ENCODE measurements around the gene LAMC2. TPM values are rescaled to one million over a fixed set of nuclear protein-coding genes. Genes with fewer than 3 reads are reported as not detected.
"Not testable (repeated sequence)": the region's sequence is repeated elsewhere in the genome, so short reads cannot be mapped to it uniquely, and the experiment has no call there.

The LAMC2 gene
- polyA plus RNA-seq, 1 donor (not counting 4 experiments of a cell fraction or from before 2014, with no cell fraction given), result 1,627 TPM

DNA sequence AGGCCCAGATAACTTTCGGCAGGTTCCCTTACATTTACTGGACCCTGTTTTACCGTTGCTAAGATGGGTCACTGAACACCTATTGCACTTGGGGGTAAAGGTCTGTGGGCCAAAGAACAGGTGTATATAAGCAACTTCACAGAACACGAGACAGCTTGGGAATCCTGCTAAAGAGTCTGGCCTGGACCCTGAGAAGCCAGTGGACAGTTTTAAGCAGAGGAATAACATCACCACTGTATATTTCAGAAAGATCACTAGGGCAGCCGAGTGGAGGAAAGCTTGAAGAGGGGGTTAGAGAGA is 54.4 kb downstream of the LAMC2 start:
- Histone ChIP-seq H3K9ac (ENCODE audit: control insufficient read depth, extremely low read depth, insufficient read depth, low read length) (no peak overlapping the region), H3K79me2 (ENCODE audit: control insufficient read depth, insufficient read depth, low read length) (no peaks in the 10 kb centered on the region), H3K4me3 (ENCODE audit: control insufficient read depth in 2 of 3, extremely low read depth in 1 of 3, insufficient read depth in 2 of 3, low read depth in 1 of 3, low read length in 3 of 3) (no peak overlapping the region), H3K4me1 (ENCODE audit: control insufficient read depth, extremely low read depth, insufficient read depth, low read length) (peaks cover 16% of the 10 kb centered on the region), H3K9me3 (ENCODE audit: control insufficient read depth, low read depth, low read length) (no peaks in the 10 kb centered on the region), H3K9me1 (ENCODE audit: control insufficient read depth, extremely low read depth, insufficient read depth, low read length) (no peaks in the 10 kb centered on the region), H3K27ac (ENCODE audit: control insufficient read depth, insufficient read depth, low read length) (no peak overlapping the region), H3K4me2 (ENCODE audit: control insufficient read depth, extremely low read depth, insufficient read depth, low read depth, low read length) (no peak overlapping the region), H4K20me1 (ENCODE audit: control insufficient read depth, extremely low read depth, insufficient read depth, low read length) (peaks cover 3% of the 10 kb centered on the region), H3K36me3 (ENCODE audit: control insufficient read depth in 2 of 2, extremely low read depth in 1 of 2, insufficient read depth in 2 of 2, low read length in 2 of 2) (peaks cover 47 to 76% of the 10 kb centered on the region in 2 experiments), H2AFZ (ENCODE audit: control insufficient read depth, low read length) (no peak overlapping the region), H3K27me3 (ENCODE audit: control insufficient read depth, extremely low read depth, insufficient read depth, low read length) (no peaks in the 10 kb centered on the region)
- dilution Hi-C loops (cut with MboI; ENCODE audit: extremely low pct_ligation_motif_present, low sequenced_read_pairs), result no loop called here
- DNase-seq (ENCODE audit: low read depth, low spot score) (no peak), FAIRE-seq (no peak)
- TF ChIP-seq EZH2 (IDR thresholded peaks at IDR 0.05; ENCODE audit: low read length), result no peak
- TF ChIP-seq, protein P1, sequence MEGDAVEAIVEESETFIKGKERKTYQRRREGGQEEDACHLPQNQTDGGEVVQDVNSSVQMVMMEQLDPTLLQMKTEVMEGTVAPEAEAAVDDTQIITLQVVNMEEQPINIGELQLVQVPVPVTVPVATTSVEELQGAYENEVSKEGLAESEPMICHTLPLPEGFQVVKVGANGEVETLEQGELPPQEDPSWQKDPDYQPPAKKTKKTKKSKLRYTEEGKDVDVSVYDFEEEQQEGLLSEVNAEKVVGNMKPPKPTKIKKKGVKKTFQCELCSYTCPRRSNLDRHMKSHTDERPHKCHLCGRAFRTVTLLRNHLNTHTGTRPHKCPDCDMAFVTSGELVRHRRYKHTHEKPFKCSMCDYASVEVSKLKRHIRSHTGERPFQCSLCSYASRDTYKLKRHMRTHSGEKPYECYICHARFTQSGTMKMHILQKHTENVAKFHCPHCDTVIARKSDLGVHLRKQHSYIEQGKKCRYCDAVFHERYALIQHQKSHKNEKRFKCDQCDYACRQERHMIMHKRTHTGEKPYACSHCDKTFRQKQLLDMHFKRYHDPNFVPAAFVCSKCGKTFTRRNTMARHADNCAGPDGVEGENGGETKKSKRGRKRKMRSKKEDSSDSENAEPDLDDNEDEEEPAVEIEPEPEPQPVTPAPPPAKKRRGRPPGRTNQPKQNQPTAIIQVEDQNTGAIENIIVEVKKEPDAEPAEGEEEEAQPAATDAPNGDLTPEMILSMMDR (optimal IDR thresholded peaks at IDR 0.05 in 1 of 3, IDR thresholded peaks at IDR 0.05 in 1 of 3, conservative IDR thresholded peaks at IDR 0.05 in 1 of 3; ENCODE audit: extremely low read depth in 1 of 3, insufficient read depth in 2 of 3, low read length in 3 of 3), result no peak

GRCh38 chr1:183240853-183241252 is 54.8 kb downstream of the LAMC2 start:
- H4K20me1 ChIP-seq (ENCODE audit: control insufficient read depth, extremely low read depth, insufficient read depth, low read length); DNase-seq (ENCODE audit: low read depth, low spot score); H3K27me3 ChIP-seq (ENCODE audit: control insufficient read depth, extremely low read depth, insufficient read depth, low read length); H3K9me1 ChIP-seq (ENCODE audit: control insufficient read depth, extremely low read depth, insufficient read depth, low read length); H3K27ac ChIP-seq (ENCODE audit: control insufficient read depth, insufficient read depth, low read length); H3K79me2 ChIP-seq (ENCODE audit: control insufficient read depth, insufficient read depth, low read length); dilution Hi-C loops (cut with MboI; ENCODE audit: extremely low pct_ligation_motif_present, low sequenced_read_pairs); H3K9ac ChIP-seq (ENCODE audit: control insufficient read depth, extremely low read depth, insufficient read depth, low read length); H3K4me2 ChIP-seq (ENCODE audit: control insufficient read depth, extremely low read depth, insufficient read depth, low read depth, low read length); H3K9me3 ChIP-seq (ENCODE audit: control insufficient read depth, low read depth, low read length); FAIRE-seq; H3K4me3 ChIP-seq (ENCODE audit: control insufficient read depth in 2 of 3, extremely low read depth in 1 of 3, insufficient read depth in 2 of 3, low read depth in 1 of 3, low read length in 3 of 3); H2AFZ ChIP-seq (ENCODE audit: control insufficient read depth, low read length): not testable (repeated sequence)
- Histone ChIP-seq H3K36me3 (ENCODE audit: control insufficient read depth in 2 of 2, extremely low read depth in 1 of 2, insufficient read depth in 2 of 2, low read length in 2 of 2) (peaks cover 46 to 74% of the 10 kb centered on the region in 2 experiments), H3K4me1 (ENCODE audit: control insufficient read depth, extremely low read depth, insufficient read depth, low read length) (peaks cover 14% of the 10 kb centered on the region)

- FAIRE-seq, result no peak
Measured at GRCh38 chr1:183241471-183241870, 55.4 kb downstream of the LAMC2 start.

More at GRCh38 chr1:183241471-183241870, 55.4 kb downstream of the LAMC2 start:
- Histone ChIP-seq H3K9me1 (ENCODE audit: control insufficient read depth, extremely low read depth, insufficient read depth, low read length) (no peaks in the 10 kb centered on the region), H3K9me3 (ENCODE audit: control insufficient read depth, low read depth, low read length) (no peaks in the 10 kb centered on the region), H3K9ac (ENCODE audit: control insufficient read depth, extremely low read depth, insufficient read depth, low read length) (no peak overlapping the region), H3K4me2 (ENCODE audit: control insufficient read depth, extremely low read depth, insufficient read depth, low read depth, low read length) (no peak overlapping the region), H3K27ac (ENCODE audit: control insufficient read depth, insufficient read depth, low read length) (no peak overlapping the region), H3K4me3 (ENCODE audit: control insufficient read depth in 2 of 3, extremely low read depth in 1 of 3, insufficient read depth in 2 of 3, low read depth in 1 of 3, low read length in 3 of 3) (no peak overlapping the region), H3K27me3 (ENCODE audit: control insufficient read depth, extremely low read depth, insufficient read depth, low read length) (no peaks in the 10 kb centered on the region), H3K36me3 (ENCODE audit: control insufficient read depth in 2 of 2, extremely low read depth in 1 of 2, insufficient read depth in 2 of 2, low read length in 2 of 2) (peaks cover 44 to 72% of the 10 kb centered on the region in 2 experiments), H3K4me1 (ENCODE audit: control insufficient read depth, extremely low read depth, insufficient read depth, low read length) (peaks cover 14% of the 10 kb centered on the region), H2AFZ (ENCODE audit: control insufficient read depth, low read length) (no peak overlapping the region), H4K20me1 (ENCODE audit: control insufficient read depth, extremely low read depth, insufficient read depth, low read length) (peaks cover 3% of the 10 kb centered on the region), H3K79me2 (ENCODE audit: control insufficient read depth, insufficient read depth, low read length) (no peaks in the 10 kb centered on the region)
- DNase-seq (ENCODE audit: low read depth, low spot score), result no peak
- no peak for TF ChIP-seq EZH2 (IDR thresholded peaks at IDR 0.05; ENCODE audit: low read length)
- TF ChIP-seq, protein P1 (optimal IDR thresholded peaks at IDR 0.05 in 1 of 3, IDR thresholded peaks at IDR 0.05 in 1 of 3, conservative IDR thresholded peaks at IDR 0.05 in 1 of 3; ENCODE audit: extremely low read depth in 1 of 3, insufficient read depth in 2 of 3, low read length in 3 of 3), result no peak
- dilution Hi-C loops (cut with MboI; ENCODE audit: extremely low pct_ligation_motif_present, low sequenced_read_pairs), result no loop called here
